Fibroblast of the conjunctiva (primary cell): ENCODE results near the gene SERP2.
"Not testable (repeated sequence)": the region's sequence is repeated elsewhere in the genome, so short reads cannot be mapped to it uniquely, and the experiment has no call there.

Experiments used
- DNase-seq: peaks from one replicate; pipeline ENCODE4 v3.0.0-alpha.2; 2010; ENCODE audit warnings: low read depth

SERP2 gene

DNA sequence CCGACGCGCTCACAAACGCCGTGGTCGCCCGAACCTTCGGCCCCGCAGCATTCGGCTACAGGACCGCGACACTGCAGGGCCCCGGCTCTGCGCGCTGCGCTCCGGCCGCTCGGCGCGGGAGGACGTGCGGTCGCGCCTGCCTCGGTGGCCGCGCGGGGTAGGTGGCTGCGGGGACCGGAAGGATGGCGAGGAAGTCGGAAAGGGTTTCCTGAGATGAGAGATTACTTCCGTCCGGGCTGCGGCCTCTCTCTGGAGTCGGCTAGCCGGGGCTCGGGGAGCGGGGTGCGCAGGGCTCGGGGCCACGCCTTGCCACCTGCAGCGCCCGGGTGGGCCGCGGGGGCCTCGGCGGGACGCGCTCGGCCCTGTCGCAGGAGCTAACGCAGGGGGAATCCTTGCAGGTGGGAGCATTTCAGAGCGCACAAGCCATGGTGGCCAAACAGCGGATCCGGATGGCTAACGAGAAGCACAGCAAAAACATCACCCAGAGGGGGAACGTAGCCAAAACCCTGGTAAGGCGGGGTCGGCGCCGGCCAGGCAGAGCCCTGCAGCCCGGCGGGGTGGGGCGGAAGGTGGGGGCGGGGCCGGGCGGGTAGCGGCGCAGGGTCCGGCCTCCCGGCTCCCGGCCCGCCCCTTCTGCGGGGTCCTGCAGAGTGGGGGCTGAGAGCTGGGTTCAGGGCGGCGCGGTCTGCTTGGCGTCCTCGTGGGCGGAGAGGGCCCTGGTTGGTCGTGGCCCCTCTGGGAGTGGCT, at the start of gene SERP2:
Gene SERP2 (plus strand): TSS at position 224 of the 747 bp plus-strand sequence. CDS start 202 bp downstream, at position 426.
- DNase-seq, result no peak

DNA sequence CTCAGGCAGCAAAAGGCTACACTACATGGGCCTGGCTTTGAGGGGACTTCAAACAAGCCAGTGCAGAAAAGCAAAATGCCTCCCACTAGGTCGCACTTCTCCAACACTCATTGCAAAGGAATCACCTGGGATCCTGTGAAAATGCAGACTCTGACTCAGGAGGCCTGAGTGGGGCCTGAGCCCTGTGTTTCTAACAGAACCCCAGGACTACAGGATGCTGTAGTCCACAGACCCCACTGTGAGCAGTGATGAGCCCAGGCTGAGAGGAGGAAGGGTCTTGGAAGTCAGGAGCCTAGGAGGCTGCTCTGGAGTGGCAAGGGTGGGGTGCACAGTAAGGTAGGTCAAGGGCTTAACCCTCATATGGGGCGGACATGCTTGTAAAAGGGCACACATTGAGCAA, 46.7 kb upstream of the SERP2 start:
- no peak for DNase-seq

DNA sequence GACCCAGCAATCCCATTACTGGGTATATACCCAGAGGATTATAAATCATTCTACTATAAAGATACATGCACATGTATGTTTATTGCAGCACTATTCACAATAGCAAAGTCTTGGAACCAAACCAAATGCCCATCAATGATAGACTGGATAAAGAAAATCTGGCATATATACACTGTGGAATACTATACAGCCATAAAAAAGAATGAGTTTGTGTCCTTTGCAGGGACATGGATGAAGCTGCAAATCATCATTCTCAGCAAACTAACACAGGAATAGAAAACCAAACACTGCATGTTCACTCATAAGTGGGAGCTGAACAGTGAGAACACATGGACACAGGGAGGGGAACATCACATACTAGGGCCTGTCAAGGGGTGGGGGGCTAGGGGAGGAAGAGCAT, 44.6 kb upstream of the SERP2 start:
- not testable (repeated sequence) for DNase-seq

DNA sequence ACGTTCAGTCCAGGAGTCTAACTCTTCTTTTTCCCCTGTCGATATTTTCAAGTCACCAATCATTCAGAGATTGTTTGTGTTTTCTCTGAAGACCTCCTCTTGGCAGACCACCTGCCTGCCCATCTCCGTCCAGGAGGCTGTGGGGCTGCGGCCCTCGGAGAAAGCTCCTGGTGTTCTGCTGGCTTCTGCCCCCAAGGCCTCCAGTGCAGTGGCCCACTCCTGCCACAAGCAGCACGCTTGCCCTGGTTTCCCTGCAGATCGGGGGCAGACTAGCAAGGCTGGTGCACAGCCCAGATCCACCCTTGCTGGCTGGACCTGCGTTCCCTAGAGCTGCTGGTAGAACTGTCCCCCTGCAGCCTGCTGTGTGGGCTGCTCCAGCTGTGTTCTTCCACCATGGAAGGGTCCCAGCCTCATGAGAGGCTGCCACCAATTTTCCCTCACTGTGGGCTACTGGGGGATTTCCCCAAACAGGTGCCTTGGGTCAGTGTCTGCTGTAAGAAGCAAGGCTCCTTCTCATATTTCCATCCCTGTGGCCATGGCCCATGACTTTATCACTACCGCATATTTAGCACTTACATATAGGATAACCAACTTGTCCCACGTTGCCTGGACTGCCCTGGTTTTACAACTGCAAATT, 43.6 kb upstream of the SERP2 start:
- DNase-seq, result no peak

DNA sequence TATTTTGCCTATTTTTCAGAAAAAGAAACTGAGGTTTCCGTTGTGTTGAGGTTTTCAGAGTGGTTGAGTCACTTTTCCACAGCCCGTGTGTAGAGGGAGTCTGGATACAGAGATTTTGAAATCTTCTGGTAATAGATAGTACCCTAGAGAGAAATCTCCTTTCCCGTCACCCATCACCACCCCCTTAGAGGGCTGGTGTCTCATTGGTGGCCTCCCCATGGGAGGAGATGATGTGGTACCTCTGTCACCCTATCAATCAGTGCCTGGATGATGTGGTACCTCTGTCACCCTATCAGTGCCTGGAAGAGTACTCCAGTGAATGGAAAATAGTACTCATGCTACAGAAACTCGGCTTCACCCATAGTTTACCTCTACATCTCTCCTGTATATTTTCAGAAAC, 42.2 kb upstream of the SERP2 start:
- DNase-seq, result no peak

DNA sequence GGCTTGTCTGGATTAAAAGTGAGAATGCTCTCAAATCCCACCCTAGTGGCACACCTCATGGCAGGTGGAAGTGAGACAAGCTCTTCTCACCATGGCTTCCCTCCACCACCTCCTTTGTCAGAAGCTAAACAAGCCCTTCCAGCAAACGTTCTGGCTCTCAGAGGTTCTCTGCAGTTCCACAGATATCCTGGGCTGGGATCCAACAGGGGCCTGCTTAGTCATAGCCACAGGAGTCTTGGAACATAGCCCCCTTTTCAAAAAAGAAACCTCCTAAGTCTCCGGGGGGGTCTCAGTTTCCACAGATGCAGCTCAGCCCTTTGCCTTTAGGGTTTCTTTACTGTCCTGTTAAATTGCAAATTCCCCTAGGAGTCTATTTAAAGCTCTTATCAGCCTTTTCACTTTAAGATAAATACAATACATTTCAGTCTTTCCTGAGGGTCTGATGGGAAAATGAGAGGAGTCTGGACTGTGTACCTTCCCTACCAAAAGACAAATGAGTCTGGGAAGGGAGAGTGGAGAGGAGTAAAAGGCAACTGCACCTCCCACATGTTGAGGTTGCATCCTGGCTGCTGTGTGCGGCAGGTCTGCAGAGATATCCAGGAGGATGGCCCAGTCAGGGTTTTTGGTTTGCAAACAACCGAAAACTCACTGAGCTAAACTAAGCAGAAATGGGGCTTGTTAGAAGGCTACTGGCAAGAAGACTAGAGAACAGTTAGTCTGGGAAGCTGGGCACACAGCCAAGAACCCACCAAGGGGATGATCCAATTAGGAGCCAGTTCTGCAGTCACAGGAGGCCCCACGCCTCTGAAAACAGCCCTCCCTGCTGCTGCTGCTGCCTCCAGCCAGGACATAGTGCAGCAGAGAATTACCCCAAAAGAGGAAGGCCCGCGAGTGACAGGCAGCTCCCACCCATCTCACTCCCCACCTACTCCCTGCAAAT, 41.4 kb upstream of the SERP2 start:
- peak; percentile 90 for DNase-seq

DNA sequence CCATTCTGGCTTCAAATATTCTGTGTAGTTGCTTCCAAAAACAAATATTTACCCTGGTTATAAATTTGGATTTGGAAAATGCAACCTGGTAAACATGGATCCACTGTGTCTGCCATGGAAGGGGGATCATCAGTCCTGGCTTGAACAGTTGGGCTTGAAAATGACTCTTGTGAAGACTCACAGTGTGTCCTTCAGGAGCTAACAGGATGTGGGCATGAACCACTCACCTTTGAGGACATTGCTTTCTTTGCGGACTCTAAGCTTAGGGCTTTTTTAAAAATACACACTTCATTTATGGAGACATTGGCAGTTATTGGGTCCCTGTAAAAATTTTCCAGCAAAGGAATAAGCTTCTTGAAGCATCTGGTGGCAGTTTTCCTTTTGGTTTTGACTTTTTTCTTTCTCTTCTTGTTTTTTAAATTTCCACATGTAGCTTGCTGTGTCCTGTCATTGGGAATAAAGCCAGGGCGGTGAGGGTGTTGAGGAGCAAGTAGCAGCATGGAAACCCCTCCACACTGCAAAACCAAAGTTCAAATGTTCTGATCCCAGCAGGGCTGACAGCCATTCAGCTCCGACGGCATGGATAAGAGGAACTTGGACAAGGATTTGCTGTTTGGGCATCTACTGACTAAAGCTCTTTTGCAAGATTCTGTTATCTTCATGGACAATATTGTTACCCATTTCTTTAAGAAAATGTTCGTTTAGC, 39.5 kb upstream of the SERP2 start:
- no peak for DNase-seq

DNA sequence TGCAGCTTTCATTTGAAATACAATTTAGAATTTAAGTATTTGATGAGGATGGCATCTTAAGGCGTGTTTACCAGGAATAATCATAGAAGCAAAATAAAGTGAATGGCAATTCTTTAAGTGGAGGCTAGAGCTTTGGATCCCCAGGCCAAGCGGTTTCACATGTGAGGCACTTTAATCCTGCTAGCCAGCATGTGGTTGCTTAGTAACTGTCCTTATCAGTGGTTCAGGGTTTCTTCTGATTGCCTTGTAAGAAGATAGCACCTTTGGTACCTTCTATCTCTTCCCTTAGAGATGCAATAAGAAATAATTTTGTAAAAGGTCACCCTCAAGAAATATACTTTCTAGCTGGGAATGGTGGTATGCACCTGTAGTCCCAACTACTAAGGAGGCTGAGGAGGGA, 38.9 kb upstream of the SERP2 start:
- no peak for DNase-seq

DNA sequence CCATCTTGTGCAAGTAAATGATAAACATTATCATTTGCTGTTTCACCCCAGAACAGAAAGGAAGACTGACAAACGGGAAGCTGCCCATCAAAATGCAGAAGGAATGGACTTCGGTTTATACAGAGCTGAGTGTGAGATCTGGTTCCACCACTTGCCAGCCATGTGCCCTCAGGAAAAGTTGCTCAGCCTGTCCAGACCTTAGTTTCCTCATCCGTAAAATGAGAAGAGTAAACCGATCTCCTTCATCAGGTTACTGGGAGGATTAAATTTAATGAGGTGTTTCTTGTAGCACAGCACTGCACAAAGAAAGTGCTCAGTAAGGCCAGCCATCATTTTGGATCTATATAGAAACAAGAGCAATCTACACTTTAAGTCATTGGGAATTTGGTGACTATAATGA, 36.7 kb upstream of the SERP2 start:
- DNase-seq, result no peak

DNA sequence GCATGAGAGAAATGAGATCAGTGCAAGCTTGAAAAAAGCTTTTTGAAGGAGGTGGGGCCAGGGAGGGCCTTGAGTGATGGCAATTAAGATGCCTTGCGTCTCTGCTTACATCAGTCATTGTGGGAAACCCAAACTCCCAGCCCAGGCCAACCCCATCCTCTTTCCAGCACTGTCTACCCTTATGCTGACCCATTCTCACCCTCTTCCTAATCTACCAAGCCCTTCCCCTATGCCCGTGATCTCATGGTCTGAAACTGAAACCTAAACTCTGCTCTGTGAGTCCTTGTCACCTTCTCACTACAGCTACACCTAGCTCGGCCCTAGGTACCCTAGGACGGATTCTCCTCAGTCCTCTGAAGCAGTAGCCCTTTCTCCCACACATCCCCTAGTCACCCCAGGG, 36.0 kb upstream of the SERP2 start:
- no peak for DNase-seq

DNA sequence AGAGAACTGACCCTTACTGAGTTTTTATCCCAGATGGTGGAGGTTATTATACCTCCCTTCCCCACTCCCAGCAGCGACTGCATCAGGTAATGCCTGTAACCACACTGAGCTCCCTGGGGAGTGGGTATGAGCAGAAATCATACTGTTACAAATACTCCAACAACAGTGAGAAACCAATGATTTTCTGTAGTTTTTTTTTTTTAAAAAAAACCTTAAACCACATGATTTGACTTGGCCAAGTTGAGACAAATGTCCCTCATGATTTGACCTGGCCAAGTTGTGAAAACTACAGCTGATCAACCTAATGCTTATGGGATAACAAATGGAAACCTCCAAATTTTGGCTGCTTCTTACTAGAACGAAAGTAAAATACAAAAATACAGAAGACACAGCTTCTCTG, 33.1 kb upstream of the SERP2 start:
- no peak for DNase-seq

DNA sequence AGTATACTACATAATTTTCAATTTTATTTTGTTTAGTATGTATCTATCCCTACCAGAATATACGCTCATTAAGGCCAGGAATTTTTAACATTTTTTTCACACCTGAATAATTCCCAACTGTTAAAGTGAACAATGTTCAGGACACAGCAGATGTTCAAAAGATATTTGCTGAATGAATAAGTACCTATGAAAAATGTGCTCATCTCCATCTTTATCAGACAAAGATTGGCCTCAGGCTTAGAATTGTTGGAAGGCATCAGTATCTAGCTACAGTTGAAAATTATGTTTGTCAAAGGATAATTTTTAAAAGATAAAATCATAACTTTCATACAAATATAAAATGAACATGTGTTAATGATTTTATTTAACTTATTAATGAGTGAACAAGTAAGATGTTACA, 30.9 kb upstream of the SERP2 start:
- no peak for DNase-seq

DNA sequence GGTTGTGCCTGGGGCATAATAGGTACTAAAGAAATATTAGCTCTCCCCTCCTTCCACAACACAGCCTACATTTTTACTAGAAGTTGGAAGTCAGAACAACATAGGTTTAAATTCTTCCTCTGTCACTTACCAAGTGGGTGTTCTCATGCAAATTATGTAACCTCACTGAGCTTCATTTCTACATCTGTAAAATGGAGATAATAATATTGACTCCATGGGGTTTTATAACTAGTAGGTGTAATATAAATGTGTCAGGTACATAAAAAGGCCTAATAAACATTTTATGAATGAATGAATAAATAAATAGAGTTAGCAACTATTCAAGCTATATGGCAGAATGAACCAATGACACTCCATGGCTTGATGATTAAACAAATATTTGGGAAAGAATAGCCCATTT, 27.1 kb upstream of the SERP2 start:
- no peak for DNase-seq

DNA sequence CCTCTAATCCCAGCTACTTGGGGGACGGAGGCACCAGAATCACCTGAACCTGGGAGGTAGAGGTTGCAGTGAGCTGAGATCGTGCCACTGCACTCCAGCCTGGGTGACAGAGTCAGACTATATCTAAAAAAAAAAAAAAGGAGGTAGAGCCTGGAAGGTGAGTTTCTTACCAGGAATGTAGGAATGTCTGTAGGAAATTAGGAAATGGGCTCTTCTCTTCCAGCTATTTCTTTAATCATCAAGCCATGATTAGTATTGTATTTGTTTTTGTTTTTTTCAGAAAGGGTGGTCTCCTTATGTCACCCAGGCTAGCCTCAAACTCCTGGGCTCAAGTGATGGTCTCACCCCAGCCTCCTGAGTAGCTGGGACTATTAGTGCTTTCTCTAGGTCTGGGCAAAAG, 26.3 kb upstream of the SERP2 start:
- no peak for DNase-seq

DNA sequence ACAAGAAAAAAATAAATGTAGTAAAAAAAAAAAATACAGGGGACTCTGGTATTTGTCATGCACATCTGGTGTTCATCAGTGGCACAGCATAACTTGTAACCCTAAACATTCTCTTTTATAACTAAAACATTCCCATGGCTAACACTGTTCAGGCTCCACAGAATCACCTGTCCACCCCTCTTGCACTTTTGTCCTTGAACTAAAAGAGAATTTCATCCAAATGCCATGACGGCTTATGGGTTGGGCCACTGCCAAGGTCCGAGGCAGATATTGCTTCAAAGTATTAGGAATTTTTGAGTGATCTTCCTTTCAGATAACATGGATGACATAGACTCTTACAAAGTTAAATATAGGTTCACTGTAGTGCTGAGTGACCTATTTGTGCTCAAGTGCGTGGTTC, 25.7 kb upstream of the SERP2 start:
- DNase-seq, result no peak

DNA sequence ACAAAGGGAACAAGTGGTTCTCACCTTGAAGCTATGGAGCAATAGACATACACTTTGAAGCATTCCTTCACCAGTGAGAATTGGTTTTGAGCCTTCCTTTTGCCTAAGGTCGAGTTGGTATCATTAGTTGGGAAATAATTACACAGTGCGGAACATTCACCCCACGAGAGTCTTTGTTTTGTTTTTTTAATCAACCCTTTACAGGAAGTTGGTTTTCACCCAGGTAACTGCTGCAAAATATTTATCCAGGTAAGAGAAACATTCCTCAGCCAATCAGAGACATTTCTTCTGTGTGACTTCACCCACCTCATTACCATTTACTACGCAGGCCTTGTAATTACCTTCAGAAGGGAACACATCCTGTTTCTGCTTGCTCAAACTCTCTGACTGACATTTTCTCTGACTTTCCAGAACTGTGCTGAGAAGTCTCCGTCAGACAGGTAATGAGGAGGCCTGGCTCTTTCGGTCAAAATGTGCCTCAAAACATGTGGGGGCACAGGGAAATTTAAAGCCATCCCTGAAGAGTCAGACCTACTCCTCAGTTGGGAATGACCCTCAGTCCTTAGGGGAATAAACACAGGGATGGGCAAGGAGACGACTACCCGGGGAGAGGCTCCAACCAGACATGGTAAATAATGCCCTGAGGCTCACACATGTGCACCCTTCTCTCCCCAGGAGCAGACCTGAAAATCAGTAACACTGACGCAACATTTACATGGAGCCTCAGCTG, 22.7 kb upstream of the SERP2 start:
- no peak for DNase-seq

DNA sequence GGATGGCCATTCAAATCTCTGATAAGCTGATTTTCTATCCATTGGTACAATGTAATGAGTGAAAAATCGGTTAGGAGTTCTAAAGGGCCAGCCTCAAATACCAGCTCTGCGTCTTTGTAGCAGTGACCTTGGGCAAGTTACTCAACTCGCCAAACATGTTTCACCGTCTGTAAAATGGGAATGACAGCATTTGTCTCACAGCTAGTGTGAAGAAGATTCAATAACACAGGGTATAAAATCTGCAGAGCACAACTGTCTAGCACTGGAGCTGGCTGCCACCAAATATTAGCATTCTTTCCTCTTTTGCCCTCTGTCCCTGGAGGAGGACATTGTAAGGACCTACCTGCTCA, 22.1 kb upstream of the SERP2 start:
- DNase-seq, result no peak

DNA sequence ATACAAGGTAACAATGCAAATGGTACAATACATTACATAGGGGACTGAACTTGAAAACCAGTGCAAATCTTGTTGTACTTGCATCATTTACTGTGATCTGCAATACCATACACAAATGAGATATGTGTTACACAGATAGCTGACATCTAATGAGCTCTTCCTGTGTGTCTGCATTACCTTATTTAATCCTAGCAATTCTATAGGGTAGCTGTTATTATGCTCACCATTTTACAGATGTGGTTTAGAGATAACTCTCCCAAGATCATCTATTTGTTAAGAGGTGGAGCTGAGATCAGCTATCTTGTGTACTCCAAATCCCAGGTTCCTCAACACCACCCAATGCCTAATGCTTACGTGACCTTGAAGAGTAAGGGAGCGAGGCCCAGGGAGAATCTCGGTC, 21.4 kb upstream of the SERP2 start:
- no peak for DNase-seq

DNA sequence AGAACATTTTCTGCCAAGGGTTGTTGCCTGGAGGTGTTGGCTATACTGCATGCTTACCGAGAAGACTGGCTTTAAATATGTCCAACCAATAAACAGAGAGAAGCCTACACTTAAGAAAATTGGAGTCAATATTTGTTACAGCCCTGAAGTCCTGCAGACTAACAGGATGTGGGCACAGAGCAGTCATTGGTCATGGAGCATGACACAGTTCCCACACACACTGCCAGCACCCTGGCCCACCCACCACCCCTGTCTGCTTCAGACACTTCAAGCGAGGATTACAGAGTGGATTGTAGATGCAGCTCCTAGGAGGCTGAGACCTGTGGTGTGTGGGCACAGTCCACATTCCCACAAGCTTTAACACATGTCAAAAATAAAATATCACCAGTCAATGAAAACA, 21.0 kb upstream of the SERP2 start:
- no peak for DNase-seq

DNA sequence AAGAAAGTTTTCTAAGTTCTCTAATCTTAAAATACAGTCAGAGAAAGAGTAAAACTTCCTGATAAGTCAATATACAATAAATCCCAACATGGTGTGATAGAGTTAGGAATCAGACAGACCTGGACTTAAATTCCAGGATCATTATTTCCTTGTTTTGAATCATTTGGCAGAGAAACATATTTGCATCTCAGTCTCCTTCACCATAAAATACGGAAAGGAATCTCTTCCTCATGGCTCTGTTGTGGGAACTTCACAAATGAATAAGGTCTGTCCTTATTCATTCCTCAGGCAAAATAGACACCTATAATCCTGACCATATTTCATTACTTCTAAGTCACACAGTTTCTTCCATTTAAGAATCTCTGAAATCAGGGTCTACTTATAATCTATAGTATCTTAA, 19.3 kb upstream of the SERP2 start:
- DNase-seq, result no peak

DNA sequence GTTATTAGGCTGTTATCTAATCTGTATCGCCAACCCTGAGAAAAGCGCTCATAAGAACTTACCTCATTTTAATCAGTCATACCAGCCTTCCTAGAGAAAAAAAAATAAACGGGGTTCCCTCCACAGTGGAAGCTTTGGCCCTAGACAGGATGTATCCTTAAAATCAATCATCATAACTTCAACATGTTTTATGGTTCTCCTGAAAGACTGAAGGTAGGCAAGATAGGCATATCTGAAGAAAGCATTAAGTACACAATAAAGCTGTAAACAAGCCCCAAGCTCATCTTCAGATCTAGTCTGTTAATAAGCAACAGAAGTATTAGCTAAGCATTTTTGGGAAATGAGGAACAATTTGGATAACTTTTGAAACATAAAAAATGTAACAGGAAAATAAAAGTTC, 18.7 kb upstream of the SERP2 start:
- no peak for DNase-seq

DNA sequence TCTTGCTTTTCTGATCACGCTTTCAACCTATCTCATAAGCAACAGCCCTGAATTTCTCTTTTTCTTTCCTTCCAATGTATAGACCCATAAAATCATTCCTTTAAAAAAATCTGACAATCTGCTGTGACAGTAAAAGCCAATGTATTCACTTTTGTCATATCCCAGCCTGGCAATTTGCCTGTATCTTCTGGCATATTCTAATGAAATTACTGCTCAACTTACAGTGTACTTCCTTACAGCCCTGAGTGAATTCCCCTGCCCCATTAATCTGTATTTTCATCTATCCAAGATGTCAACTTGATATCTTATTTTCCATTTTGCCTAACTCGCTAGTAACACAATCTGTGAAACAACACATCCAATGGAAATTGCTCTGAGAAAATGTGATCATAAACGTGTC, 18.0 kb upstream of the SERP2 start:
- DNase-seq, result no peak
